Measurements from ENCODE around the gene SHISA7. TPM values are rescaled to one million over a fixed set of nuclear protein-coding genes. Genes with fewer than 3 reads are reported as not detected.

SHISA7 gene
- polyA plus RNA-seq, 1 of the 3 experiments (the other 2 are of a cell fraction) = 0.02 TPM

- H3K27ac ChIP-seq (ENCODE audit: low read depth in 2 of 2, low read length in 1 of 2) = no peak overlapping the region
- no peak for TF ChIP-seq TEAD4 (IDR thresholded peaks at IDR 0.05; ENCODE audit: borderline replicate concordance, insufficient read depth)
- TF ChIP-seq EZH2phosphoT487 (IDR thresholded peaks at IDR 0.05; ENCODE audit: borderline replicate concordance, low read depth) = no peak
- no peak for TF ChIP-seq MXI1 (IDR thresholded peaks at IDR 0.05; ENCODE audit: low read depth, low read length)
- no peak for TF ChIP-seq YY1 (IDR thresholded peaks at IDR 0.05; ENCODE audit: low read depth)
- TF ChIP-seq RXRA (IDR thresholded peaks at IDR 0.05; ENCODE audit: borderline replicate concordance, low read depth) = no peak
- peaks cover 23% of the 10 kb centered on the region for H3F3A ChIP-seq (replicated peaks; ENCODE audit: insufficient read depth)
- H3K27me3 ChIP-seq (ENCODE audit: insufficient read depth) = no peaks in the 10 kb centered on the region
- no peak for DNase-seq
- H3K4me1 ChIP-seq (ENCODE audit: control insufficient read depth in 1 of 2, insufficient read depth in 2 of 2, low read depth in 1 of 2, low read length in 1 of 2) = peaks cover 12 to 16% of the 10 kb centered on the region in 2 experiments; a peak in 2 of 4 replicates
- H4K20me1 ChIP-seq (ENCODE audit: insufficient read depth) = no peaks in the 10 kb centered on the region
- no peaks in the 10 kb centered on the region for H3K9me3 ChIP-seq
- H3K4me2 ChIP-seq = no peak overlapping the region
- H3K4me3 ChIP-seq (ENCODE audit: low read depth in 2 of 2, low read length in 1 of 2) = no peak overlapping the region
- H3K9ac ChIP-seq = no peak overlapping the region
- no peaks in the 10 kb centered on the region for H3K9me2 ChIP-seq
- POLR2A ChIA-PET = no interaction called here
- CTCF ChIA-PET = interaction anchor here (0.5 kb wide), 1 partner anchor 23 kb away, joined by 3 read pairs; no protein-coding TSS in a partner anchor
- H3K79me2 ChIP-seq (ENCODE audit: insufficient read depth) = peaks cover 7% of the 10 kb centered on the region; the same call in 1 of the 2 replicates
- WGBS (ENCODE audit: low lambda C conversion rate) = 75% methylated on average over 19 of the region's 23 CpGs
- no peaks in the 10 kb centered on the region for H3K36me3 ChIP-seq (replicated peaks in 1 of 2; ENCODE audit: control insufficient read depth in 1 of 2, insufficient read depth in 2 of 2, low read length in 1 of 2)
- no peak overlapping the region for H2AFZ ChIP-seq (ENCODE audit: low read depth)
These were observed 21.1 kb upstream of the SHISA7 start for GRCh38 chr19:55464039-55464661.

- ChIA-PET CTCF (interaction anchor here (0.5 to 1.4 kb wide), 3 partner anchors 10 to 40 kb away, joined by 3 to 8 read pairs (median 5); no protein-coding TSS in a partner anchor), POLR2A (no interaction called here)
- Histone ChIP-seq H3K79me2 (ENCODE audit: insufficient read depth) (peaks cover 12% of the 10 kb centered on the region; the same call in 1 of the 2 replicates), H3K9ac (no peak overlapping the region), H3K4me3 (ENCODE audit: low read depth in 2 of 2, low read length in 1 of 2) (no peak overlapping the region), H3K36me3 (replicated peaks in 1 of 2; ENCODE audit: control insufficient read depth in 1 of 2, insufficient read depth in 2 of 2, low read length in 1 of 2) (no peaks in the 10 kb centered on the region), H3K4me1 (ENCODE audit: control insufficient read depth in 1 of 2, insufficient read depth in 2 of 2, low read depth in 1 of 2, low read length in 1 of 2) (peaks cover 12 to 16% of the 10 kb centered on the region in 2 experiments; a peak in 2 of 4 replicates), H3K4me2 (no peak overlapping the region), H4K20me1 (ENCODE audit: insufficient read depth) (no peaks in the 10 kb centered on the region), H3K27me3 (ENCODE audit: insufficient read depth) (no peaks in the 10 kb centered on the region), H3K27ac (ENCODE audit: low read depth in 2 of 2, low read length in 1 of 2) (no peak overlapping the region), H3F3A (replicated peaks; ENCODE audit: insufficient read depth) (peaks cover 23% of the 10 kb centered on the region), H3K9me2 (no peaks in the 10 kb centered on the region), H2AFZ (ENCODE audit: low read depth) (no peak overlapping the region), H3K9me3 (no peaks in the 10 kb centered on the region)
- no peak for DNase-seq
- 70% methylated on average over 12 of the region's 15 CpGs for WGBS (ENCODE audit: low lambda C conversion rate)
- TF ChIP-seq TCF12 (IDR thresholded peaks at IDR 0.05) (no peak), FOSL2 (IDR thresholded peaks at IDR 0.05; ENCODE audit: borderline replicate concordance, low read depth) (no peak), RFX5 (IDR thresholded peaks at IDR 0.05; ENCODE audit: low read length) (no peak), MEF2A (IDR thresholded peaks at IDR 0.05; ENCODE audit: borderline replicate concordance, low read depth) (no peak), ZBTB33 (IDR thresholded peaks at IDR 0.05; ENCODE audit: borderline replicate concordance, low read depth) (no peak), USF2 (IDR thresholded peaks at IDR 0.05; ENCODE audit: borderline replicate concordance, low read depth, low read length) (no peak), GATA2 (CRISPR knock-in tag; IDR thresholded peaks at IDR 0.05) (no peak), FOXM1 (IDR thresholded peaks at IDR 0.05; ENCODE audit: low read depth) (no peak), FOXJ3 (CRISPR knock-in tag; IDR thresholded peaks at IDR 0.05) (no peak), JUND (IDR thresholded peaks at IDR 0.05) (no peak), CTCF (IDR thresholded peaks at IDR 0.05) (no peak), ELF1 (IDR thresholded peaks at IDR 0.05) (no peak), MAX (IDR thresholded peaks at IDR 0.05; ENCODE audit: low read depth) (no peak), SMC3 (IDR thresholded peaks at IDR 0.05; ENCODE audit: low read depth, low read length) (no peak)
These were observed 20.5 kb upstream of the SHISA7 start for GRCh38 chr19:55463583-55464031.
